Activated CD8-positive, alpha-beta memory T cell treated with anti-CD3 and anti-CD28 coated beads for 36 hours (primary cell): ENCODE results near the gene SMCP. TPM values are rescaled to one million over a fixed set of nuclear protein-coding genes. Genes with fewer than 3 reads are reported as not detected.

Source experiments
- CTCF ChIA-PET: fragments of 350-600 bp; sonication (Branson Sonifier 250); formaldehyde crosslinking; loops from one replicate; lab custom pipeline; 2021; ENCODE audit warnings: antibody characterized with exemption; lab: Charles Lee
- POLR2A ChIA-PET: fragments of 350-600 bp; sonication (Branson Sonifier 250); formaldehyde crosslinking; loops from one replicate; lab custom pipeline; 2021; ENCODE audit warnings: antibody characterized with exemption; lab: Charles Lee
- total RNA-seq, 2 experiments: library from RNA; stranded (reverse); gene quantifications; one replicate each; pipeline ENCODE4 v1.2.3, GENCODE V29; 2021

SMCP gene
- not detected for total RNA-seq

- CTCF ChIA-PET: no interaction called here
- POLR2A ChIA-PET: no interaction called here
Observed at GRCh38 chr1:152878042-152878441, at the start of gene SMCP. TSS of gene SMCP (plus strand) at chr1:152878322. CDS start at chr1:152884423, 6,101 bp downstream.

GRCh38 chr1:152836870-152837269 is 41.3 kb upstream of the SMCP start:
- CTCF ChIA-PET: no interaction called here
- POLR2A ChIA-PET: no interaction called here

GRCh38 chr1:152842556-152842955 is 35.6 kb upstream of the SMCP start, which contains the start of gene LCE6A:
TSS of gene LCE6A (plus strand) at chr1:152842856. CDS start at chr1:152843521, 665 bp downstream.
- ChIA-PET CTCF (no interaction called here), POLR2A (no interaction called here)

- POLR2A ChIA-PET: no interaction called here
- CTCF ChIA-PET: no interaction called here
Observed at GRCh38 chr1:152855661-152856060, 22.5 kb upstream of the SMCP start.

- POLR2A ChIA-PET: no interaction called here
- CTCF ChIA-PET: no interaction called here
Observed at GRCh38 chr1:152858062-152858461, 20.1 kb upstream of the SMCP start.

- ChIA-PET POLR2A (no interaction called here), CTCF (no interaction called here)
Observed at GRCh38 chr1:152859696-152860095, 18.4 kb upstream of the SMCP start, which contains the start of gene LCE7A. TSS of gene LCE7A (plus strand) at chr1:152859996. CDS start at chr1:152860698, 702 bp downstream.

GRCh38 chr1:152860129-152860528 is 18.0 kb upstream of the SMCP start:
- ChIA-PET POLR2A (no interaction called here), CTCF (no interaction called here)

GRCh38 chr1:152861374-152861773 is 16.7 kb upstream of the SMCP start:
- POLR2A ChIA-PET: no interaction called here

GRCh38 chr1:152864443-152864842 is 13.7 kb upstream of the SMCP start:
- ChIA-PET POLR2A (no interaction called here), CTCF (no interaction called here)

More at GRCh38 chr1:152861374-152861773, 16.7 kb upstream of the SMCP start:
- CTCF ChIA-PET: no interaction called here

GRCh38 chr1:152866321-152866720 is 11.8 kb upstream of the SMCP start:
- ChIA-PET CTCF (no interaction called here), POLR2A (no interaction called here)

GRCh38 chr1:152869808-152870419 is 8.2 kb upstream of the SMCP start:
- CTCF ChIA-PET: no interaction called here
- POLR2A ChIA-PET: no interaction called here

- ChIA-PET CTCF (no interaction called here), POLR2A (no interaction called here)
Observed at GRCh38 chr1:152870831-152871730, 7.0 kb upstream of the SMCP start.

- ChIA-PET POLR2A (no interaction called here), CTCF (no interaction called here)
Observed at GRCh38 chr1:152871731-152872126, 6.4 kb upstream of the SMCP start.

- POLR2A ChIA-PET: no interaction called here
- CTCF ChIA-PET: no interaction called here
Observed at GRCh38 chr1:152873495-152873894, 4.6 kb upstream of the SMCP start.

GRCh38 chr1:152876827-152877226 is 1.3 kb upstream of the SMCP start:
- ChIA-PET CTCF (no interaction called here), POLR2A (no interaction called here)

GRCh38 chr1:152879559-152880198 is 1.6 kb downstream of the SMCP start:
- POLR2A ChIA-PET: no interaction called here
- CTCF ChIA-PET: no interaction called here

- ChIA-PET CTCF (no interaction called here), POLR2A (no interaction called here)
Observed at GRCh38 chr1:152880316-152880715, 2.2 kb downstream of the SMCP start.

GRCh38 chr1:152880907-152881306 is 2.8 kb downstream of the SMCP start:
- ChIA-PET POLR2A (no interaction called here), CTCF (no interaction called here)

GRCh38 chr1:152884085-152884484 is 6.0 kb downstream of the SMCP start:
- ChIA-PET CTCF (interaction anchor here (0.6 kb wide), 1 partner anchor 59 kb away, joined by 4 read pairs; no protein-coding TSS in a partner anchor), POLR2A (no interaction called here)

- CTCF ChIA-PET: no interaction called here
- POLR2A ChIA-PET: no interaction called here
Observed at GRCh38 chr1:152884506-152884905, 6.4 kb downstream of the SMCP start.
